Mesodermal cell (in vitro differentiated cells): ENCODE results near the gene PRSS22.

ENCODE experiments used
- H3K27ac ChIP-seq: 2 replicates; pipeline ENCODE4 v1.7.0; 2013; ENCODE audit warnings: mild to moderate bottlenecking, low read depth, low read length, moderate library complexity; ENCODE audit not compliant: severe bottlenecking
- H3K36me3 ChIP-seq: 2 replicates; pipeline ENCODE4 v1.7.1; 2013; ENCODE audit warnings: mild to moderate bottlenecking, low read length, moderate library complexity; ENCODE audit not compliant: control insufficient read depth, insufficient read depth
- H3K4me1 ChIP-seq: one replicate; pipeline ENCODE4 v1.7.1; 2013; ENCODE audit warnings: mild to moderate bottlenecking, low read length; ENCODE audit not compliant: insufficient read depth, control insufficient read depth, poor library complexity, severe bottlenecking
- H3K4me3 ChIP-seq: 2 replicates; pipeline ENCODE4 v1.7.0; 2013; ENCODE audit warnings: low read length, control low read depth, mild to moderate bottlenecking; ENCODE audit not compliant: insufficient read depth, poor library complexity, severe bottlenecking; ENCODE audit errors: extremely low read depth
- H3K9me3 ChIP-seq: 2 replicates; pipeline ENCODE4 v1.7.1; 2013; ENCODE audit warnings: mild to moderate bottlenecking, low read length, moderate library complexity; ENCODE audit not compliant: control insufficient read depth
- WGBS, 2 experiments: methylation state at CpG; one replicate each; pipeline ENCODE4 v1.1.5; 2013; ENCODE audit warnings: missing lambda C conversion rate in 2 of 2; ENCODE audit not compliant: insufficient coverage in 2 of 2; 5-methylcytosine and 5-hydroxymethylcytosine counted together

The PRSS22 gene

DNA sequence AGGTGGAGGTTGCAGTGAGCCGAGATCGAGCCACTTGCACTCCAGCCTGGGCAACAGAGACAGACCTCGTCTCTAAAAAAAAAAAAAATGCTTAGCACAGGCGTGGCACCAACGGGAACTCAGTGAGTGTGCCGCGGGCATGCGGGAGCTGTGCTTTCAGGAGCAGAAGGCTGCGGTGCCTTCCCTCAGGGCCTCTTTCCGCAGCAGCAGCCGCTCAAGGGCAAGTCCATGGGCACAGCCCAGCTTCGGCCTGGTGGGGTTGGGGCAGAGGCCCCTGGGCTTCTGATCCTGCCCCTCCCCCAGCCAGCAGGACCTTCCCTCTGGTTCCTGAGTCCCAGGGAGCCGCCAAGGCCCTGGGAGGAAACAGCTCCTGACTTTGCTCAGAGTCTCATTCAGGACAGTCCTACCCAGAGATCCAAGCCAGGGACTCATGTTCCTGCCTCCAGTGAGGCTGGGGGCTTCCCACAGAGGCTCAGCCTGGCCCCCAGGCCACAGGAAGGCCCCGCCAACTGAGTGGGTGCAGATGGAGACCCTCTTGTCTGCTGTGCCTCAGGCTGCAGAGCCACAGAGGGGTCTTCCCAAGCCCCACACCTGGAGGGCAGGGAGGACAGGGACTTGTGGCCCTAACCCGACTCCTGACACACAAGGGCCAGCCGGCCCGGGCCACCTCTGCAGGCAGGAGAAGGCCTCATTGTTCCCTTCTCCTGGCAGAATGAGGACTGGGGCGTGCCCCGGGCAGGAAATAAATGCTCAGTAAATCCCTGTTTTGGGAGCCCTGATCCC is 31.2 kb downstream of the PRSS22 start:
- H3K4me1 ChIP-seq = no peaks in the 10 kb centered on the region
- no peaks in the 10 kb centered on the region for H3K9me3 ChIP-seq
- H3K27ac ChIP-seq = no peak overlapping the region
- H3K4me3 ChIP-seq = no peak overlapping the region
- WGBS, 2 experiments = 83 to 89% methylated on average over 15 to 19 of the region's 19 CpGs
- H3K36me3 ChIP-seq = no peaks in the 10 kb centered on the region

DNA sequence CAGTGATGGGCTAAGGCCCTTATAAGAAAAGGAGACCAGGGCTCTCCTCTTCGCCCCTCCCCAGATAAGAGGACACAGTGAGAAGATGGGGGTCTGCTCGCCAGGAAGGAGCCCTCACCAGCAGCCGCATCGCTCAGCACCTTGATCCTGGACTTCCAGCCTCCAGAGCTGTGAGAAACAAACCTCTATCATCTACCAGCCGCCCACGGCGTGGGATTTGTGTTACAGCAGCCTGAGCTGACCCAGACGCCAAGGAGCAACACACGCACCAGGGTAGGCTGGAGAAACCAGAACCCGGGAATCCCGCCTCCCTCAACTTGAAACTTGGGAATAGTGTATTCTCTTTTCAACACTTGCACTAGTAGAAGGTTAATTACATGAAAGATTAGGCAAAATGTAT is 32.1 kb downstream of the PRSS22 start:
- Histone ChIP-seq H3K27ac (no peak overlapping the region), H3K4me3 (no peak overlapping the region), H3K36me3 (no peaks in the 10 kb centered on the region), H3K9me3 (no peaks in the 10 kb centered on the region), H3K4me1 (no peaks in the 10 kb centered on the region)
- 90 to 92% methylated on average over 8 to 10 of the region's 11 CpGs for WGBS, 2 experiments

- Histone ChIP-seq H3K4me1 (no peaks in the 10 kb centered on the region), H3K9me3 (no peaks in the 10 kb centered on the region), H3K36me3 (no peaks in the 10 kb centered on the region), H3K4me3 (no peak overlapping the region), H3K27ac (no peak overlapping the region)
- WGBS, 2 experiments = 78 to 87% methylated on average over 8 to 17 of the region's 26 CpGs
Measured at GRCh38 chr16:2825049-2825742, 32.8 kb downstream of the PRSS22 start.

DNA sequence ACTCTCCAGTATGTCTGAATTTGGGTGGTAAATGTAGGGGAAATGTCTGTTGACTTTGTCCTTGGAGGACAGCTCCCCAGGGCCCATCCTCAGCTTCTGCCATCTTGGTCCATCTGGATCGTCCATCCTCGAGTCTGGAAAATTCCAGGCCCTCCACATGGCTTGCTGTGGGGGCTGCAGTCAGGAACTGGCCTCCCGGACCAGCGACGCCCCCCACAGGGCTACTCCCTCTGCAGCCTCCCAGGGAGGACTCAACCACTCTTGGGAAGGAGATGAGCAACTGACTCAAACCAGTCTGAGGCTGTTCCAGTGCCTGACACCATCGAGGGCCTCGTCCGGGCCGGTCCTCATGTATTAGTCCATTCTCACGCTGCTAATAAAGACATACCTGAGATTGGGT is 33.3 kb downstream of the PRSS22 start:
- no peaks in the 10 kb centered on the region for H3K36me3 ChIP-seq
- 79 to 91% methylated on average over 6 to 8 of the region's 10 CpGs for WGBS, 2 experiments
- no peaks in the 10 kb centered on the region for H3K9me3 ChIP-seq
- H3K4me1 ChIP-seq = no peaks in the 10 kb centered on the region
- H3K27ac ChIP-seq = no peak overlapping the region
- no peak overlapping the region for H3K4me3 ChIP-seq

- H3K27ac ChIP-seq = no peak overlapping the region
- 83 to 98% methylated on average over 3 to 4 of the region's 4 CpGs for WGBS, 2 experiments
- no peak overlapping the region for H3K4me3 ChIP-seq
- no peaks in the 10 kb centered on the region for H3K9me3 ChIP-seq
- H3K4me1 ChIP-seq = no peaks in the 10 kb centered on the region
- H3K36me3 ChIP-seq = no peaks in the 10 kb centered on the region
Measured at GRCh38 chr16:2822496-2822895, 35.5 kb downstream of the PRSS22 start.

- Histone ChIP-seq H3K9me3 (no peaks in the 10 kb centered on the region), H3K27ac (no peak overlapping the region), H3K36me3 (no peaks in the 10 kb centered on the region), H3K4me3 (no peak overlapping the region), H3K4me1 (no peaks in the 10 kb centered on the region)
- 88 to 90% methylated on average over 2 to 4 of the region's 8 CpGs for WGBS, 2 experiments
Measured at GRCh38 chr16:2822158-2822495, 35.8 kb downstream of the PRSS22 start.

DNA sequence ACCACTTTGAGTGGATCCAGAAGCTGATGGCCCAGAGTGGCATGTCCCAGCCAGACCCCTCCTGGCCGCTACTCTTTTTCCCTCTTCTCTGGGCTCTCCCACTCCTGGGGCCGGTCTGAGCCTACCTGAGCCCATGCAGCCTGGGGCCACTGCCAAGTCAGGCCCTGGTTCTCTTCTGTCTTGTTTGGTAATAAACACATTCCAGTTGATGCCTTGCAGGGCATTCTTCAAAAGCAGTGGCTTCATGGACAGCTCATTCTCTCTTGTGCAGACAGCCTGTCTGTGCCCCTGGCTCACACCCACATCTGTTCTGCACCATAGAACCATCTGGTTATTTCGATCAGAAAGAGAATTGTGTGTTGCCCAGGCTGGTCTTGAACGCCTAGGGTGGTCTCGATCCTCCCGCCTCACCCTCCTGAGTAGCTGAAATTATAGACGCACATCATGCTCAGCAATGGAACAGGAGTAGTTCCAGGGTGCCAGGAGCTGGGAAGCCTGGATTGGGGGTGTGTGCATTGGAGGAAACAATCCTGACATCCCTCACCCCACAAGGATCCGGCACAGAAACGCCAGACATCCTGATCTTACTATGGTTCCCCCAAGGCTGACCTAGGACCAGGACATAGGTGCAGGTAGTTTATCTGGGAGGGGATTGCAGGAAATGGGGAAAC is 36.3 kb downstream of the PRSS22 start:
- WGBS, 2 experiments = 67 to 84% methylated on average over 3 to 7 of the region's 9 CpGs
- Histone ChIP-seq H3K9me3 (no peaks in the 10 kb centered on the region), H3K36me3 (no peaks in the 10 kb centered on the region), H3K27ac (no peak overlapping the region), H3K4me1 (no peaks in the 10 kb centered on the region), H3K4me3 (no peak overlapping the region)

GRCh38 chr16:2820836-2821486 is 37.0 kb downstream of the PRSS22 start:
- Histone ChIP-seq H3K9me3 (no peaks in the 10 kb centered on the region), H3K4me1 (no peaks in the 10 kb centered on the region), H3K4me3 (no peak overlapping the region), H3K27ac (no peak overlapping the region), H3K36me3 (no peaks in the 10 kb centered on the region)
- 83 to 91% methylated on average over 9 to 10 of the region's 14 CpGs for WGBS, 2 experiments

DNA sequence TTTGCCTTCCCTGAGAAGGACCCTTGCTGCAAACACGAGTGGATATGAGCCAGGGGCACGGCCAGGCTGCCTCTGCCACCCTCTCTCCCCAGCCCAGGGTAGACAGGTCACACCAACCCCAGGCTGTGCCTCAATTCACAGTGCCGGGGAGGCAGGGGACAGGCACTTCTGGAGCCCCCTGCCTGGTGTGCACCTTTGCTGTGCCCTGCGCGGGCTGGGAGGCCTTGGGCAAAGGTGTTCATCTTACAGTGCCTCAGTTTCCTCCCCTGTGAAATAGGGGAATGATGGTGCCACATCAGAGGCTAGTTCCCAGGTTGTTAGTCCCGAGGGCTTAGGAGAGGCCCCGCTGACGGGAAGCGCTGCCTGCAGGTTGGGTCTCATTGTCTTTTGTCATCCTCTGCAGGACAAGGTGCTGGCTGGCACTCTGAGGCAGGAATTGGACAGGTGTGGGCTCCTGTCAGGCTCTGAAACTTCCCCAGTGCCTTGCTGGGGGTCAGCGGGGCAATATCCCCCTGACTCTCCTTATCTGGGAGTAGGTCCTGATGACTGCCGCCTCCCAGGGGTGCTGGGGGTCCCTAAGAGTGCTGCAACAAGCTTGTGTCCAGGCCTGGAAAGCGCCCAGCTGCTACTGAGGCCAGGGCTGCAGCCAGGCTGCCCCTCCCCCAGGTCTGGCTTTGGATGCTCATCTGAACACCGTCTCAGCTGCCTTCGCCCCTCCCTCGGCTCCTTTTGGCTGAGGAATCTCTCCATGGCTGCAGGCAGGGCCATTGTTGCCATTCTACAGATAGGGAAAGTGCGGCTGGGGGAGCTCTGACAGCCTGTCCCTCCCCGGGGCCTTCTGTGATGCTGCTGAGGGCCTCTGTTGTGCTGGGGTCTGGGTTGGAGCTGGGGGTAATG is 37.8 kb downstream of the PRSS22 start:
- no peaks in the 10 kb centered on the region for H3K36me3 ChIP-seq
- H3K9me3 ChIP-seq = no peaks in the 10 kb centered on the region
- H3K4me3 ChIP-seq = no peak overlapping the region
- H3K4me1 ChIP-seq = no peaks in the 10 kb centered on the region
- no peak overlapping the region for H3K27ac ChIP-seq
- 76 to 77% methylated on average over 13 to 17 of the region's 17 CpGs for WGBS, 2 experiments
